HepG2 (cell line): ENCODE results near the gene MEGF11. TPM values are rescaled to one million over a fixed set of nuclear protein-coding genes. Genes with fewer than 3 reads are reported as not detected.

Experiments
- ATAC-seq: fragments of 200-7000 bp; cut with Tn5 transposase; 3 replicates; pipeline ENCODE4 v1.9.1; 2020; ENCODE audit warnings: mild to moderate bottlenecking, moderate library complexity
- BruUV-seq: library from RNA; stranded (reverse); fragments of 400-500 nt; replicated peaks from 2 replicates; lab custom pipeline; 2021; lab: Mats Ljungman, UMichigan
- CTCF ChIA-PET: fragments of 300-600 bp; formaldehyde crosslinking; extraction: SDS; loops from one replicate; lab custom pipeline; 2021; ENCODE audit warnings: low total read pairs, inconsistent platforms, low intra/inter-chr PET ratio; lab: Yijun Ruan, JAX
- POLR2A ChIA-PET: fragments of 350-600 bp; sonication (Branson Sonifier 250); formaldehyde crosslinking; loops from one replicate; lab custom pipeline; 2020; ENCODE audit warnings: antibody characterized with exemption, inconsistent platforms; lab: Yijun Ruan, JAX
- DNase-seq: peaks from one replicate; pipeline ENCODE4 v3.0.0-alpha.2; 2015; ENCODE audit warnings: low spot score
- FAIRE-seq: peaks from 3 replicates; lab custom pipeline; 2011; peaks lifted over from hg19 to GRCh38; lab: Jason Lieb, UNC
- H2AFZ ChIP-seq: one replicate; pipeline ENCODE4 v1.6.1; 2011; ENCODE audit warnings: low read length, inconsistent platforms
- H3K27ac ChIP-seq: fragments of 300-600 bp; 3 replicates; pipeline ENCODE4 v1.8.0; 2011; ENCODE audit warnings: mixed run types, mild to moderate bottlenecking, mixed read lengths, low read length, inconsistent platforms; ENCODE audit not compliant: insufficient read depth; ENCODE audit errors: extremely low read length
- H3K27me3 ChIP-seq, 2 experiments: fragments of 200-600 bp in 1 of 2; 2 replicates in 1 of 2; 3 replicates in 1 of 2; pipeline versions ENCODE4 v1.6.0 to v1.8.0; 2011; ENCODE audit warnings: low read length in 2 of 2, mild to moderate bottlenecking in 2 of 2, moderate library complexity in 2 of 2, inconsistent platforms in 1 of 2; ENCODE audit not compliant: insufficient read depth in 2 of 2, control insufficient read depth in 1 of 2
- H3K36me3 ChIP-seq, 2 experiments: fragments of 200-600 bp in 1 of 2; replicated peaks in 1 of 2; 2 replicates in 1 of 2; 3 replicates in 1 of 2; pipeline versions ENCODE4 v1.5.1 to v1.8.0; 2011; ENCODE audit warnings: low read length in 2 of 2, inconsistent platforms in 1 of 2; ENCODE audit not compliant: insufficient read depth in 2 of 2, control insufficient read depth in 1 of 2
- H3K4me1 ChIP-seq: 2 replicates; pipeline ENCODE4 v1.5.1; 2012; ENCODE audit warnings: low read length, inconsistent platforms; ENCODE audit not compliant: insufficient read depth
- H3K4me2 ChIP-seq: 2 replicates; pipeline ENCODE4 v1.6.0; 2011; ENCODE audit warnings: low read depth, low read length, inconsistent platforms
- H3K4me3 ChIP-seq, 3 experiments: fragments of 200-600 bp in 1 of 3; sonication (generic), shearing (Covaris generic) in 1 of 3; replicated peaks in 1 of 3; 2 replicates each; pipeline ENCODE4 v1.5.1; 2011 to 2016; ENCODE audit warnings: low read length in 3 of 3, inconsistent platforms in 2 of 3, low read depth in 2 of 3, mild to moderate bottlenecking in 2 of 3, control low read depth in 1 of 3, mixed read lengths in 1 of 3; ENCODE audit not compliant: insufficient read depth in 1 of 3
- H3K79me2 ChIP-seq: one replicate; pipeline ENCODE4 v1.6.1; 2011; ENCODE audit warnings: low read length, inconsistent platforms; ENCODE audit not compliant: insufficient read depth
- H3K9ac ChIP-seq: 2 replicates; pipeline ENCODE4 v1.6.0; 2011; ENCODE audit warnings: mild to moderate bottlenecking, low read depth, low read length, inconsistent platforms; ENCODE audit not compliant: insufficient read depth
- H3K9me3 ChIP-seq: 2 replicates; pipeline ENCODE4 v1.5.1; 2012; ENCODE audit warnings: mild to moderate bottlenecking, low read length
- H4K20me1 ChIP-seq: 2 replicates; pipeline ENCODE4 v1.6.0; 2011; ENCODE audit warnings: inconsistent platforms, mild to moderate bottlenecking, low read length, moderate library complexity; ENCODE audit not compliant: insufficient read depth
- TAF15 ChIP-seq: fragments of 200-400 bp; formaldehyde crosslinking; IDR thresholded peaks from one replicate; pipeline ENCODE4 v1.6.1; 2018; ENCODE audit warnings: mild to moderate bottlenecking, low read depth, low read length; ENCODE audit not compliant: poor library complexity, severe bottlenecking
- ZC3H13 ChIP-seq: sonication (generic); formaldehyde crosslinking; IDR thresholded peaks from 2 replicates; pipeline ENCODE4 v1.8.1; 2023; ENCODE audit warnings: mild to moderate bottlenecking, missing genetic modification reagents, moderate library complexity
- ZNF33A ChIP-seq: sonication (generic); formaldehyde crosslinking; IDR thresholded peaks from 2 replicates; pipeline ENCODE4 v1.5.1; 2020; ENCODE audit warnings: missing genetic modification reagents, mild to moderate bottlenecking, moderate library complexity, borderline replicate concordance
- ZNF543 ChIP-seq: sonication (generic); formaldehyde crosslinking; IDR thresholded peaks from 2 replicates; pipeline ENCODE4 v1.4.0; 2020; ENCODE audit warnings: mild to moderate bottlenecking, missing genetic modification reagents
- ZNF780A ChIP-seq: sonication (generic); formaldehyde crosslinking; IDR thresholded peaks from 2 replicates; pipeline ENCODE4 v1.8.0; 2022; ENCODE audit warnings: mild to moderate bottlenecking, missing genetic modification reagents, moderate library complexity
- WGBS: methylation state at CpG from one replicate; pipeline ENCODE4 v1.1.6; 2017; ENCODE audit warnings: low lambda C conversion rate; 5-methylcytosine and 5-hydroxymethylcytosine counted together
- in situ Hi-C: cut with HindIII; loops from 2 replicates; pipeline ENCODE4 v1.10.0; 2017; ENCODE audit warnings: low pct_unique_long_range_greater_than_20kb; ENCODE audit not compliant: extremely low pct_ligation_motif_present
- intact Hi-C: fragments of 100-400 bp; cut with micrococcal nuclease; formaldehyde crosslinking; loops from one replicate; pipeline ENCODE4 v1.10.0; 2022; ENCODE audit not compliant: unreplicated experiment
- polyA plus RNA-seq, 8 experiments: library from polyadenylated mRNA; depleted of rRNA in 3 of 8; stranded (reverse) in 7 of 8; unstranded in 1 of 8; fragments of >200 nt; fragmentation: Illumina TruSeq in 4 of 8; extraction: Trizol in 4 of 8; gene quantifications; 2 replicates each; pipeline versions ENCODE4 v1.2.1 to v1.2.3, GENCODE V29; 2011 to 2016; ENCODE audit warnings: low read depth in 4 of 8, missing spikeins in 1 of 8, mixed read lengths in 1 of 8; ENCODE audit not compliant: insufficient read depth in 1 of 8
- total RNA-seq, 5 experiments: library from RNA; depleted of rRNA; stranded (reverse); fragments of >200 nt; fragmentation: Illumina TruSeq; extraction: Trizol; gene quantifications; 2 replicates each; pipeline ENCODE4 v1.2.3, GENCODE V29; 2016; ENCODE audit warnings: low read depth in 1 of 5
- TF ChIP-seq, protein P1 (sequence below): sonication (generic); formaldehyde crosslinking; IDR thresholded peaks from 2 replicates; pipeline ENCODE4 v1.4.0; 2020; ENCODE audit warnings: missing genetic modification reagents, mild to moderate bottlenecking, borderline replicate concordance
- TF ChIP-seq, protein P2 (sequence below): sonication (generic); formaldehyde crosslinking; IDR thresholded peaks from 2 replicates; pipeline ENCODE4 v1.8.1; 2023; ENCODE audit warnings: mild to moderate bottlenecking, missing genetic modification reagents, borderline replicate concordance
- TF ChIP-seq, protein P3 (sequence below): sonication (generic); formaldehyde crosslinking; IDR thresholded peaks from 2 replicates; pipeline ENCODE4 v1.4.0; 2020; ENCODE audit warnings: missing genetic modification reagents, borderline replicate concordance

The MEGF11 gene
- total and polyA plus RNA-seq, 2 of the 13 experiments (the other 11 are each of a cell fraction or from before 2014, with no cell fraction given): not detected

DNA sequence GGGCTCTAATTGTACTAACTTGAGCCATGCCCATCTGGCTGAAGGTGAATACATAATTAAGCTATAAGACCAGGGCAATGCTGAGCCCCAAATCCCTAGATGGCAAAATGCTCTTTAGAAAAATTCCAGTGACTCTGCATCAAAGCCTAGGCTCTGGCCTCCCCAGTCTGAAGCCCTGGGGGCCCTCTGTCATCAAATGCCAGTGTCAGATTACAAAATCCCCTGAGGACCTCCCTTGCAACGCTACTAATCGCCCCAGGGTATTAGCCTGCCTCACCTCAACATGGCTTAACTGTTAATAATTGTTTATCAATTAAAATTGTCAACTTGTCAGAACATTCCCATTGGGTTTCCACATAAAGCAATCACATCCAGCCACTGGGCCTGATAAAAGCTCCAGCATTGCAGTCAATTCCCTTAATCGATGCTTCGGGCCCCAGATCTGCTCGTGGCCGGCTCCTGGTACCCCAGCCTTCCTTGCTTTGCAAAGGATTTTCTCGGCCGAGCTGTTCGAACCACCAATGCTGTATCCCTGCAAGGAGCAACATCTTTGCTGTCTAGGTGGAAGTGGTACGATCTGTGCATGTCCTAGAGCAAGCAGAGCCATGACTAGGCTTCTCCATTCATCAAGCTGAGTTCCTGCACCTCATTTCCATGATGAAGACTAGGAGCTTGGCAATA, 151.7 kb downstream of the MEGF11 start (continued):
- TF ChIP-seq, protein P1, sequence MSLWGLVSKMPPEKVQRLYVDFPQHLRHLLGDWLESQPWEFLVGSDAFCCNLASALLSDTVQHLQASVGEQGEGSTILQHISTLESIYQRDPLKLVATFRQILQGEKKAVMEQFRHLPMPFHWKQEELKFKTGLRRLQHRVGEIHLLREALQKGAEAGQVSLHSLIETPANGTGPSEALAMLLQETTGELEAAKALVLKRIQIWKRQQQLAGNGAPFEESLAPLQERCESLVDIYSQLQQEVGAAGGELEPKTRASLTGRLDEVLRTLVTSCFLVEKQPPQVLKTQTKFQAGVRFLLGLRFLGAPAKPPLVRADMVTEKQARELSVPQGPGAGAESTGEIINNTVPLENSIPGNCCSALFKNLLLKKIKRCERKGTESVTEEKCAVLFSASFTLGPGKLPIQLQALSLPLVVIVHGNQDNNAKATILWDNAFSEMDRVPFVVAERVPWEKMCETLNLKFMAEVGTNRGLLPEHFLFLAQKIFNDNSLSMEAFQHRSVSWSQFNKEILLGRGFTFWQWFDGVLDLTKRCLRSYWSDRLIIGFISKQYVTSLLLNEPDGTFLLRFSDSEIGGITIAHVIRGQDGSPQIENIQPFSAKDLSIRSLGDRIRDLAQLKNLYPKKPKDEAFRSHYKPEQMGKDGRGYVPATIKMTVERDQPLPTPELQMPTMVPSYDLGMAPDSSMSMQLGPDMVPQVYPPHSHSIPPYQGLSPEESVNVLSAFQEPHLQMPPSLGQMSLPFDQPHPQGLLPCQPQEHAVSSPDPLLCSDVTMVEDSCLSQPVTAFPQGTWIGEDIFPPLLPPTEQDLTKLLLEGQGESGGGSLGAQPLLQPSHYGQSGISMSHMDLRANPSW (CRISPR knock-in tag): no peak
- TF ChIP-seq, protein P2, sequence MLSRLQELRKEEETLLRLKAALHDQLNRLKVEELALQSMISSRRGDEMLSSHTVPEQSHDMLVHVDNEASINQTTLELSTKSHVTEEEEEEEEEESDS: no peak
- no peak for TF ChIP-seq ZNF33A (CRISPR knock-in tag)

DNA sequence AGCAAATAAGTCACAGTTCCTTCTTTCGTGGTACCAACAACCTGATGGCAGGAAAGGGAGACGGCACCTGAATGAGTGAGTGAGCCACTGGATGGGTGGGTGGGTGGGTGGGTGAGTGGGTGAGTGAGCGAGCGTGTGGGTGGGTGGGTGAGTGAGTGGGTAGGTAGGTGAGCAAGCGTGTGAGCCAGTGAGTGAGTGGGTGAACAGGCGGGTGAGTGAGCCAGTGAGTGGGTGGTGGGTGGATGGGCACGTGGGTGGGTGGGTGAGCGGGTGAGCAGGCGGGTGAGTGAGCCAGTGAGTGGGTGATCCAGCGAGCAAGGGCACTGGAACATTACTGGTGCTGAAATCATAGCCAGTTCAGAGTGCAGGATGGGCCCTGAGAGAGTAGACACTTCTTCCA, 152.8 kb downstream of the MEGF11 start:
- WGBS: 55% methylated on average over 10 of the region's 10 CpGs
- BruUV-seq: no TSS peak

More for the DNA sequence above, 152.8 kb downstream of the MEGF11 start:
- Histone ChIP-seq H3K4me1 (peaks cover 13% of the 10 kb centered on the region), H4K20me1 (no peaks in the 10 kb centered on the region), H3K4me2 (no peak overlapping the region), H3K27me3 (peaks cover 5 to 26% of the 10 kb centered on the region in 2 experiments; a peak in 4 of 5 replicates), H3K9ac (no peak overlapping the region), H2AFZ (no peak overlapping the region), H3K9me3 (no peaks in the 10 kb centered on the region), H3K4me3 (no peak overlapping the region), H3K36me3 (no peaks in the 10 kb centered on the region), H3K79me2 (no peaks in the 10 kb centered on the region), H3K27ac (no peak overlapping the region)
- ATAC-seq (no peak), FAIRE-seq (no peak), DNase-seq (no peak)
- CTCF ChIA-PET: no interaction called here
- intact Hi-C loops (no loop called here), in situ Hi-C loops (no loop called here)
- POLR2A ChIA-PET: no interaction called here
- TF ChIP-seq ZC3H13 (CRISPR knock-in tag) (no peak), TAF15 (no peak), ZNF543 (CRISPR knock-in tag) (no peak), ZNF780A (CRISPR knock-in tag) (no peak)
- TF ChIP-seq, protein P3, sequence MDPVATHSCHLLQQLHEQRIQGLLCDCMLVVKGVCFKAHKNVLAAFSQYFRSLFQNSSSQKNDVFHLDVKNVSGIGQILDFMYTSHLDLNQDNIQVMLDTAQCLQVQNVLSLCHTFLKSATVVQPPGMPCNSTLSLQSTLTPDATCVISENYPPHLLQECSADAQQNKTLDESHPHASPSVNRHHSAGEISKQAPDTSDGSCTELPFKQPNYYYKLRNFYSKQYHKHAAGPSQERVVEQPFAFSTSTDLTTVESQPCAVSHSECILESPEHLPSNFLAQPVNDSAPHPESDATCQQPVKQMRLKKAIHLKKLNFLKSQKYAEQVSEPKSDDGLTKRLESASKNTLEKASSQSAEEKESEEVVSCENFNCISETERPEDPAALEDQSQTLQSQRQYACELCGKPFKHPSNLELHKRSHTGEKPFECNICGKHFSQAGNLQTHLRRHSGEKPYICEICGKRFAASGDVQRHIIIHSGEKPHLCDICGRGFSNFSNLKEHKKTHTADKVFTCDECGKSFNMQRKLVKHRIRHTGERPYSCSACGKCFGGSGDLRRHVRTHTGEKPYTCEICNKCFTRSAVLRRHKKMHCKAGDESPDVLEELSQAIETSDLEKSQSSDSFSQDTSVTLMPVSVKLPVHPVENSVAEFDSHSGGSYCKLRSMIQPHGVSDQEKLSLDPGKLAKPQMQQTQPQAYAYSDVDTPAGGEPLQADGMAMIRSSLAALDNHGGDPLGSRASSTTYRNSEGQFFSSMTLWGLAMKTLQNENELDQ (CRISPR knock-in tag): no peak
